Measurements from ENCODE around the gene NCAM1.

DNA sequence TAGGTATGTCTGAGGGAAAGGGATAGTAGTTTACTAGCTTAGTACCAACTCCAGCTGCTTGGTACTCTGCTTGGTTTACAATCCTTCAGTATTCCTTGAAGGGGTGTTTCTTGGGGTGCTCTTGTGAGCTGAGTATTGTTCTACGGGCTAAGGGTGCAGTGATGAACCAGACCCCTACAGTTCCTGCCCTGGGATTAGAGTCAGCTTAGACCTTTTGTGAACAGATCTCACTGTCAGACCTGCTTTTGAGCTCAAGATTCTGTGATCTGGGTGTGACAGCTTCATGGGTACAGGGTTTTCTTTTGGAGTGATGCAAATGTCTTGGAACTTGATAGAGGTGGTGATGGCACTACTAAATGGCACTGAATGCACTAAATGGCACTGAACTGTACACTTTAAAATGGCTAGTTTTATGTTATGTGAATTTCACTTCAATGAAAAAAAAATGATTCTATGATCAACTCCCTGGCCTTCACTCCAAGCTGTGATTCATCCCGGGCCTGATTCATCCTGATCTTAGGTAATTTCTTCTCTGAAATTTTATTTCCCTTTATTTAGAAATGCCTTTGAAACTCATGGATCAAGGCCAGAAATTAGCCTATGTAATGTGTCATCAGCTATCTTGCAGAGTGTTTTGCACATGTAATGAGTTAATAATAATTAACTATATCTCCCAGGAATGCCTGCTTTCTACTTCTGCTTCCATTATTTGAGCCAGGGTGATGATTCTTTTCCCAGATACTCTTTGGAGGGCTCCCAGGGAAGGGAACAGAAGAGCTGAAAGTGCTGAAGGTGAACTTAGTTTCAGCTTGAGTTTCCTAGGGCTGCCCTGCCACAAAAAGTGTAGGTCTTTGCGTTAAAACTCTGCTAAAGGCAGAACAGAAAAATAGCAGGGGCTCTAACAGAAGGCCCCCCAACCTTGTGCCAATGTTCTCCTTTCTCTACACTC lies 87.9 kb downstream of the NCAM1 start:
- no peak for TF ChIP-seq RAD21 (IDR thresholded peaks at IDR 0.05; ENCODE audit: low read depth)
- TF ChIP-seq, protein P1, sequence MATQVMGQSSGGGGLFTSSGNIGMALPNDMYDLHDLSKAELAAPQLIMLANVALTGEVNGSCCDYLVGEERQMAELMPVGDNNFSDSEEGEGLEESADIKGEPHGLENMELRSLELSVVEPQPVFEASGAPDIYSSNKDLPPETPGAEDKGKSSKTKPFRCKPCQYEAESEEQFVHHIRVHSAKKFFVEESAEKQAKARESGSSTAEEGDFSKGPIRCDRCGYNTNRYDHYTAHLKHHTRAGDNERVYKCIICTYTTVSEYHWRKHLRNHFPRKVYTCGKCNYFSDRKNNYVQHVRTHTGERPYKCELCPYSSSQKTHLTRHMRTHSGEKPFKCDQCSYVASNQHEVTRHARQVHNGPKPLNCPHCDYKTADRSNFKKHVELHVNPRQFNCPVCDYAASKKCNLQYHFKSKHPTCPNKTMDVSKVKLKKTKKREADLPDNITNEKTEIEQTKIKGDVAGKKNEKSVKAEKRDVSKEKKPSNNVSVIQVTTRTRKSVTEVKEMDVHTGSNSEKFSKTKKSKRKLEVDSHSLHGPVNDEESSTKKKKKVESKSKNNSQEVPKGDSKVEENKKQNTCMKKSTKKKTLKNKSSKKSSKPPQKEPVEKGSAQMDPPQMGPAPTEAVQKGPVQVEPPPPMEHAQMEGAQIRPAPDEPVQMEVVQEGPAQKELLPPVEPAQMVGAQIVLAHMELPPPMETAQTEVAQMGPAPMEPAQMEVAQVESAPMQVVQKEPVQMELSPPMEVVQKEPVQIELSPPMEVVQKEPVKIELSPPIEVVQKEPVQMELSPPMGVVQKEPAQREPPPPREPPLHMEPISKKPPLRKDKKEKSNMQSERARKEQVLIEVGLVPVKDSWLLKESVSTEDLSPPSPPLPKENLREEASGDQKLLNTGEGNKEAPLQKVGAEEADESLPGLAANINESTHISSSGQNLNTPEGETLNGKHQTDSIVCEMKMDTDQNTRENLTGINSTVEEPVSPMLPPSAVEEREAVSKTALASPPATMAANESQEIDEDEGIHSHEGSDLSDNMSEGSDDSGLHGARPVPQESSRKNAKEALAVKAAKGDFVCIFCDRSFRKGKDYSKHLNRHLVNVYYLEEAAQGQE (IDR thresholded peaks at IDR 0.05; ENCODE audit: low read depth) = no peak
- TF ChIP-seq TCF12 (IDR thresholded peaks at IDR 0.05; ENCODE audit: low read depth) = no peak
- no peak for TF ChIP-seq CEBPB (IDR thresholded peaks at IDR 0.05)
- no peak for TF ChIP-seq EP300 (IDR thresholded peaks at IDR 0.05; ENCODE audit: borderline replicate concordance)
- TF ChIP-seq YY1 (IDR thresholded peaks at IDR 0.05; ENCODE audit: low read depth) = no peak
- TF ChIP-seq TEAD4 (IDR thresholded peaks at IDR 0.05) = no peak
- TF ChIP-seq, protein P2, sequence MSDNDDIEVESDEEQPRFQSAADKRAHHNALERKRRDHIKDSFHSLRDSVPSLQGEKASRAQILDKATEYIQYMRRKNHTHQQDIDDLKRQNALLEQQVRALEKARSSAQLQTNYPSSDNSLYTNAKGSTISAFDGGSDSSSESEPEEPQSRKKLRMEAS (IDR thresholded peaks at IDR 0.05) = no peak
- no peak for TF ChIP-seq EGR1 (IDR thresholded peaks at IDR 0.05)
- TF ChIP-seq CREB1 (IDR thresholded peaks at IDR 0.05; ENCODE audit: low read depth) = no peak
- no peak for TF ChIP-seq NFIC (IDR thresholded peaks at IDR 0.05)
- TF ChIP-seq FOXM1 (IDR thresholded peaks at IDR 0.05; ENCODE audit: borderline replicate concordance, low read depth) = no peak

Measured in Ishikawa (cell line).